Measurements from ENCODE around the gene BCL11A.
"Not testable (repeated sequence)": the region's sequence is repeated elsewhere in the genome, so short reads cannot be mapped to it uniquely, and the experiment has no call there.

BCL11A gene

DNA sequence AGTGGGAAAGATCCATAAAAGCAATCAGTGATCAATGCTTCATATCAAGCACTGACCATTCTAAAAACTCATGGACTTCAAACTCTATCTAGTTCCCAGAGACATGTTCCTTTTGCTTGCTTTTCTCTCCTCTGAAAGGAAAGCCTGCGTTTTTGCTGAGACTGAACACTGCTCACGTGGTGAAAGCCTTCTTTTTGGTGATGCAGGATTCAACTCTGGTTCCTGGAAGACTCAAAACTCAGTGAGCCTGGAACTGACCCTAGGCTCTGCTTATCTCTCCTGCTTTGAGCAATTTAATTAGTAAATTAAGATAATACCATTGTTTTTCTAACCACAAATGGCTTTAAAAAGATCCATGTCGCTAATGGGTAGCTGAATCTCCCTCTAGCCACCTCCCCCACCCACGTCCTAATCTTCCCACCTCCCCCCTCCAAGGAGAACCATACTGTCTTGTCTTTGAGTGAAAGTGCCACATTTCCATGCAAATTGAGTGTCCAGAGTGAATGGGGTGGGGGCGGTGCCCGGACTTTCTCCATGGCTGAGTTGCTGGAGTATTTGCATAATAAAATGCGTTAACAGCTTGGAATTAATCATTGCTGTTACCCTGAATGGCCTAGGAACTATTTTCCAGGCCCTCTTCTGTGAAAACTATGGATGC lies 130.5 kb downstream of the BCL11A start:
- no peak for DNase-seq

DNA sequence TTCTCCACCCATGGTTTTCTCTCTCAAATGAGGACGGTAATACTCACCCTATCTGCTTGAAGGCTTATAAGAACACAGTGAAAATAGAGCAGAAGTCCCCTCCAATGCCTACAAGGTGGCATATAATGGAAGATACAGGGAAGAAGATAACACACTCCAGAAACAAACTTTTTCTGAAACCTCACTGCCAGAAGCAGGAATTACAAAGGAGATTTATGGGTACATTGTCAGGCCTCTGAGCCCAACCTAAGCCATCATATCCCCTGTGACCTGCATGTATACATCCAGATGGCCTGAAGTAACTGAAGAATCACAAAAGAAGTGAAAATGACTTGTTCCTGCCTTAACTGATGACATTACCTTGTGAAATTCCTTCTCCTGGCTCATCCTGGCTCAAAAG lies 136.2 kb downstream of the BCL11A start:
- not testable (repeated sequence) for DNase-seq

DNA sequence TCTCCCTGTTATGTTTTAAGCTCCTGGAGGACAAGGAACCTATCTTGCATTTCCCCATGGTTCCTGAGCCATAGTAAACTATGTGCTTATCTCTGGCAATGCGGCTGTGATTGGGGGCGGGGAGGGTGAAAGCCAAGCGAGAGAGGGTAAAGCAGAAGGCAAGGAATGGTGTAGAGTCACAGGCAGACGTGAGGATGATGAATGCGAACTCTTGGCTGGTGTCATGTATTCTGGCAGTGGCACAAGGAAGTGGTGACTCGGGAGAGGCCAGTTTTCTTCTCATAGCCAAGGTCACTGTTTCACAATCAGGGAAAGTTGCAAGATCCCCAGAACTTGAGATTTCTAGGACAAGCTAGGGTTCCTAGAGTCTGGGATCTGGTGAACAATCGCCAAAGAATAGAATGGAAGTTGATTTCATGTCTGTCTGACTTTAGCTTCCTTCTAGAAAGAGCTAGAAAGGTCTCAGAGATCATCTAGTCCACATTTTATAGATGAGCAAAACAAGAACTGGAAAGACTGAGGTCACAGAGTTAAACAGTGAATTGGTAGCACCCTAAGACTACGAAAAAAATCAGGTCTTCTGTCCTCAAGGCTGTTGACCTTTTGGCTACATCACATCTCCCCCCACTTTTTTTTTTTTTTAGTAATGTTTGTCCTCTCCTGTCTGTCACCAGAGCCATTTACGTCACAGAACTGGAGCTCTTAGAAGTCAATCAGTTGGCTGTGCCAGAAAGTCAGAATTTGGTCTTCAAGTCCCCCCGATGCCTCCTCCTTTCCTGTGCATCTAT lies 137.0 kb downstream of the BCL11A start:
- no peak for DNase-seq

- no peak for DNase-seq
These were observed 137.6 kb downstream of the BCL11A start for GRCh38 chr2:60415814-60416213.

DNA sequence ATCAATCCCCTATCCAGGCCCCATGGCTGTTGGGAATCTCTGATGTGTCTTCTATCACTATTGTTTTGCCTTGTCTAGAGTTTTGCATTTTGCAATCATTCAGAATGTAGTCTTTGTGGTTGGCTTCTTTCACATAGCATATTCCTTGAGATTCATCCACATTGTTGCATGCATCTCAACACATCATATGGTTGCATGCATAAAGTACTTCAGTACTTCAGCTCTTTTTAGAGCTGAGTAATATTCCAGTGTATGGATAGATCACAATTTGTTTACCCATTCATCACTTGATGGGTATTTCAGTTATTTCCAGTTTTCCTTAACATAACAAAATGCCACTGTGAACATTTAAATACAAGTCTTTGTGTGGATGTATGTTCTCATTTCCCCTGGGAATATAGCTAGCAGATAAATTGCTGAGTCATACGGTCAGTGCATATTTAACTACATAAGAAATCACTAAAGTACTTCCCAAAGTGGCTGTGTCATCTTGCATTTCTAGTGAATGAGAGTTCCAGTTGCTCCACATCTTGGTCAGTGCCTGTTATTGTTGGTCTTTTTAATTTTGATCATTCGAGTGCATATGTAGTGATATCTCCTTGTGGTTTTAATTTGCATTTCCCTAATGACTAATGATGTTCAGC lies 138.8 kb downstream of the BCL11A start:
- DNase-seq = no peak

GRCh38 chr2:60413814-60414168 lies 139.7 kb downstream of the BCL11A start:
- DNase-seq = no peak

DNA sequence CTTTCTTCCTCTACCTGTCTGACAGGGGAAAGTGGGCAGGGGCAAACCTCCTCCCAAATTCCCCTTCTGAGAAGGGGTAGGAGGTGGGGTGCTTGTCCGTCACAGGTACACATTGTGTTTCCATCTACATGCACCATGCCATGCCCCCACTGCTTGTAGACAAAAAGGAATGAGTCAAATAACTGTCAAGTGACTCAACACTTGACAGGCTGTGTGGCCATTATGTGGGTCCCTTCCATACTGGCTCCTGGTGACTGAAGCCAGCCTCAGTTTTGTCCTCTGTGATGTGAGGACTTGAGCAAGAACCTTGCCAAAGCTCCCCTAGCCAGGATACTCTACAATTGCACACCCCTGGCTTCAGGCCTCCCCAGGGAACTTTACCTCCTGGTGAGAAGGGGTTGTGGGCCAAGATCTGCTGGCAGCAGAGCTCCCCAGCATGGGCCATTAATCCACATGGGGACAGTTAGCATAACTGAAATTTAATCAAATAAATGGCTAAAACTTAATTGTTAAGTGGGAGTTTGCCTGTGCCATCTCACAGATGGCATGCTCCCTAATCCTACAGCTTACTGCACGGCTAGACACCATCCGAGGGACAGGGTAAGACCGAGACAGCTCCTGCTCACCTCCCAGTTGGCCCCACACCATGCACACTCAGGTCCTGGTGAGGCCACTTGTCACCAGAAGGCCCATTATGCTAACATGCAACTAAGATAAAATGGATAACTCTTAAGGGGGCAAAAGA lies 140.2 kb downstream of the BCL11A start:
- DNase-seq = no peak

DNA sequence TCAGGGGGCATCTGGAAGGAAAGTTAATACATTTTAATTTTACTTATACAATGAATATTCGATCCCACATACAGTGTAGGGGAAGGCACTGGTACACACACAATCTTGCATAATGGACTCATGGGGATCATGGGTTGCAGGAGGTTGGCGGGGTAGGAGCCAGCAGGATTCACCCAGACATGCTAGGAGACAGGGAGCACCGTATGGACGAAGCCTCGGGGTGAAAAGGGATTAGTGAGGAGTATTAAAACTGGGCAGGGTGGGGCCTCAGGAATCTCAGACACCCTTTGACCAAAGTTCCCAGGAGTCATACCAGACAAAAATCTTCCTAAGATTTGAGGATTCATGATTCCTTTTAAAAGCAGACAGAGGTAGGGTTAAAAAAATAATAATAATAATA lies 140.8 kb downstream of the BCL11A start:
- DNase-seq = no peak

GRCh38 chr2:60412027-60412426 lies 141.4 kb downstream of the BCL11A start:
- DNase-seq = no peak

- no peak for DNase-seq
These were observed 142.2 kb downstream of the BCL11A start for GRCh38 chr2:60411295-60411694.

DNA sequence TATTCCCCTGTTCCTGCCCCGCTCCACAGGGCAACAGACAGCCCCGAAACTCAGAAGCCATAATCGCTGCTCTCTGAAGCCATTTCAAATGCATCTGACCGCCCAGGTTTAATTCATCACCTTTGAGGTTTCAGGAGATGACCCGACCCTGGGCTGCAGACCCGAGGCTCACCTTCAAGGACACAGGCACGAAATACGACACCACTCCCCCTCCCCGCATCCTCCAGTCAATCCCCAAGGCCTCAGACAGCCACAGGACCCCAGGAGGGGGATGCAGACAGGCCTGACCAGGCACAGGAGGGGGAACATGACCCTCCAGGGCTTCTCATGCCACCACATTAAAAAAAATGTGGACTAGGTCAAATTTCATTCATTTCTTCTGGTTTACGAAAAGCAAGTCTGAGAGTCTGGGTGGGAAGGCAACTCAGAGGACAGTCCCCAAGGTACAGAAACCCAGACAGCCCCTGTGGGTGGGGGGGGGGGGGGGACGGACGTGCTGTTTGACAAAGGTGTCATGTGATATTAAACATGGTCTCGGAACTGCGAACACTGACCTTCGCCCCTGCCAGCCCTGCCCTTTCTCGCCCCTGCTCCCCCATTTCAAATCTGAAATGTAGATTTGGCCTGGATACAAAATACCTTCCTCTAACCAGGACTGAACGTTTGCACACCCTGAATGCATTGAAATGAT lies 142.9 kb downstream of the BCL11A start:
- DNase-seq = no peak

DNA sequence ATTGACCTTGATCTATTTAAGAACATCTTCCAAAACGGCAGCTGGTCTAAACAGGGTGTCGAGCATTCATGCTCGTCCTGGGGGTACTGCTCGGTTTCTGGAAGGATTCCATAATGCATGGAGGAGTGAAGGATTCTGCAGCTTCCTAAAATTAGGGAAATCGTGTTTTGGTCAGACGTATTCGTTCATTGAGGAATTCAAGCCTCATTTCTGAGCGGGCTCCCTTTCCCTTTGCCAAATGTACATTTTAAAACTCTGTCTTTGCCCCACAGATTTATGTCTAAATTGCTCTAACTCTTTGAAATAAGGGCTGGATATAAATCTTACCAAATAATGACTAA lies 144.0 kb downstream of the BCL11A start:
- no peak for DNase-seq

DNA sequence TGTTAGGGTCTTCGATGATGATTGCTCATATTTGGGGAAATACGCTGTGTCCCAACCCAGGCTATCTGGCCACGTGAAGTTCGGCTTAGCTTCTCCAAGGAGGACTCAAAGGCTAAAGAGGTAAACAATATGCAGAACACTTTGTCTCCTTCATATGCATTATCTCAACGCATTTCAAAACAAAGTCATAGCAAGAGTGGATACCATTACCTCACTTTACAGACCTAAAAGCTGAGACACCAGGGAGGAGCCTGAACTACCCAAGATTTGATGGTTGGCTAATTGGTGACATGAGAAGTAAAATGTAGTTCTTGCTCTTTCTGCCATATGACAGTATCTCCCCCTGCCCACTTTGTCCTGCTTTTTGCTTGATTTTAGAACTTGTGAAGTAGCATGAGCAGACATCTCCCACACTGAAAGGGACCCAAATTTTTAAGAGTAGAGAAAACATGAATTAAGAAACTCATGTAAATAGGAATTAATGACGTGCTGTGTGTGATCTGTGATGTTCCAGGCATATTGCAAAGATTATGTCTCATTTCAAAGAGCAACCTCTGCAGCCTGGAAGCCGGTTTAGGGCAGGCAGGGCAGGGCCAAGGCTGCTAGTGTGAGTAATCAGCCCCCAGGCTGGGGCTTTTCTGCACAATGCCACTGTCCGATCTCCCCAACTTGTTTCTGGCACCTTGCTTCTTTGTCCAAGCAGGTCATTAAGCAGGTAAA lies 144.5 kb downstream of the BCL11A start:
- no peak for DNase-seq

DNA sequence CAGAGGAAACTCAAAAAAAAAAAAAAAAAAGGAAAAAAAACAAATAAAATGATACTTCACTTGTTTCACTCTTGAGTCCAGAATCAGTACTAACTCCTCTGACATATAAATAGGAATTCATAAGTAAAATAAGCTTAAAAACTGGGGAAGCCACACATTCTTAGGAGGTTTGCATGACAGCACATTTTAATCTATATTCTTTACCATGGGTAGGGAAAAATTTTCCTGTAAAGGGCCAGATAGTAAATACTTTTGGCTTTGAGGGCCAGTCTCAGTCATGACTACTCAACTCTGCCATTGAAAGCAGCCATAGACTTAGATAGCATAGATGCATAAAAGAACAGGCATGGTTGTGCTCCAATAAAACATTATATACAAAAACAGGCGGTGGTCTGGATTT lies 145.2 kb downstream of the BCL11A start:
- no peak for DNase-seq

GRCh38 chr2:60407398-60407797 lies 146.1 kb downstream of the BCL11A start:
- DNase-seq = no peak

GRCh38 chr2:60406192-60406591 lies 147.3 kb downstream of the BCL11A start:
- no peak for DNase-seq

GRCh38 chr2:60405271-60405919 lies 148.1 kb downstream of the BCL11A start:
- DNase-seq = no peak

All from NCI-H1694 (cell line).